HG03103 (cell line): ENCODE results near the gene SULT4A1.

ENCODE experiments used
- ATAC-seq: cut with Tn5 transposase; IDR thresholded peaks from one replicate; pipeline ENCODE4 v1.9.1; 2021; ENCODE audit warnings: low read depth; ENCODE audit not compliant: unreplicated experiment

SULT4A1 gene

GRCh38 chr22:43847376-43848289 is 14.7 kb downstream of the SULT4A1 start:
- ATAC-seq: no peak

GRCh38 chr22:43846966-43847365 is 15.3 kb downstream of the SULT4A1 start:
- no peak for ATAC-seq

GRCh38 chr22:43845981-43846380 is 16.3 kb downstream of the SULT4A1 start:
- ATAC-seq: no peak

GRCh38 chr22:43844560-43845545 is 17.5 kb downstream of the SULT4A1 start:
- no peak for ATAC-seq

GRCh38 chr22:43843783-43844530 is 18.4 kb downstream of the SULT4A1 start:
- ATAC-seq: no peak

DNA sequence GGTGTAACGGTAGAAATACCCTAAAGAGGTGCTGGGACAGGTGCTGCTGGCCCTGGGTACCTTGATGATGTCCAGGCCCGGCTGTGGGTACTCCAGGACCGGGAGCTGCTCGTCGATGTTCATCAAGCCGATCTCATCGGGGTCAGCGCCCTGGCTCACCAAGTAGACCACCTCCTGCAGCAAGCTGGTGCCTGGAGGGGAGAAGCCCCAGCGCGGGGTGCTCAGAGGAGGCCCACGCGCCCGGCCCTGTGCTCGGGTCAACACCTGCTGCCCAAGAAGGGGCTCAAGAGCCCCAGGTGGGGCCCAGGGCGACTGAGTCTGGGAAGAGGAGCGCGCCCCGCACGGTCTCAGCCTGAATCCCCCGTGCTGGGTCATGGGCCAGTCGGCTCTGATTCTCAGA is 20.6 kb downstream of the SULT4A1 start:
- ATAC-seq: no peak

DNA sequence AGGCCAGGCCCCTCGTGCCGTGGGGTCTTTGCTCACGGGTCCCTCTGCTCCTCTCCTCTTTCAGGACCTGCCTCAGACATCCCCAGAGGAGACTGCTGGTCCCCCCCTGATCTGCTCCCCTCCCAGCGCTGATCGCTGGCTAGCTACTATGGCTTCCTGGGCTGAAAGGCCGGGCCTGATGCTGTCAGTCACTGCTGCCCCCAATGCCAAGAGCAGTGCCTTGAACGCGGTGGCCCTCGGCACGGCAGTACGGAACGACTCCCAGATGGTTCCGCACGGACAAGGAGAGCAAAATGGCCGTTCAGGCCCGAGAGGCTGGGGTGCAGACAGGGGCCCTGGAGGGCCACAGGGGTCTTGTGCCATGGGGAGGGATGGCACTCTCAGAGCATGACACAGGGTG is 21.5 kb downstream of the SULT4A1 start:
- no peak for ATAC-seq

- ATAC-seq: no peak
Observed at GRCh38 chr22:43840431-43840830, 21.9 kb downstream of the SULT4A1 start.

DNA sequence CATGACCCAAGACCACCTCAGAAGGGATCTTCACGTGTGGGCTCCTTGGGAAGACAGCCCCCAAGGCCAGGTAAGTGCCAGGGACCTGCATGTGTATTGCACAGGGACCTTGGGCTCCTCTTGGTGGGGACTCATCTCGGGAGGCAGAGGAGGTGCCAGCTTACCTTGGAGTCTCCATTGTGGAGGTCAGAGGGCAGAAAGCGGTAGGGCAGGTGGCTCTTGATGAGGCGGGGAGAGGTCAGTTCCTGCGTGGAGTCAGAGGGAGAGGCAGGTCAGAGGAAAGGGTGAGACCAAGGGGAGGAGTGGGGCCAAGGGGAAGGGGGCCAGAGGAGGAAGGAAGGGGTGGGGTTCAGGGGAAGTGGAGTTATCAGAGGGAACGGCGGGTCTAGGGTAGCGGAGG is 22.5 kb downstream of the SULT4A1 start:
- no peak for ATAC-seq

GRCh38 chr22:43838571-43839307 is 23.6 kb downstream of the SULT4A1 start:
- ATAC-seq: no peak

DNA sequence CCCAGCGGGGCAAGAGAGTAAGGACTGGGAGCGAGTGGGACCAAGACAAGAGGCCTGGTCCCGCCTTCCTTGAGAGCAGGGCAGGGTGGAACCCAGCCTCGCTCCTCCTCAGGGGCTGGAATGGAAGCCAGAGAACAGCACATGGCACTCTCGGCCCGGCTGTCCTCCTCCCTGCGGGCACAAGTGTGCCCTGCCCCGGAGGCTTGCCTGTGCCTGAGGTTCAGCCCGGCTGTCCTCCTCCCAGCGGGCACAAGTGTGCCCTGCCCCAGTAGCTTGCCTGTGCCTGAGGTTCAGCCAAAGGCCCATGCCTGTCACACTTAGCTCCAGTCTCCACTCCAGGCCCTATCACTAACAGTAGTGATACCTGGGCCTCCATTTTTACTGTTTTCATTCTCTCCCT is 24.2 kb downstream of the SULT4A1 start:
- ATAC-seq: no peak

DNA sequence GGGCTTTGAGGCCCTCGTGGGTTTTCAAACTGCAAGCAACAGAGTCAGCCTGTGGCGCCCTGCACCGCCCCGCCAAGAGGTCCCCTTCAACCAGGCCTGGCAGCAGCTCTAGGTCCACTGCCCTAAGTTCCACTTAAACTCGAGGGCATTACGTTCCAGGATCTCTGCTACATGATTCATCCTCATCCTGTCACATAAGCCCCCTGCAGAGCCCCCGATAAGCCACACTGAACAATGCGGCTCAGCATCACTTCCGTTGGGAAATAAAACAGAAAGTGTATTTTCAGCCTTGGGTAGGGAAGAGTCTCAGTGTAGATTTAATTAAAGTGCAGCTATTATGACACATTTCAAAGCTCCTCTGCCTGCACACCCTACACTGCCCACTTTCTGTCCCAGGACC is 24.6 kb downstream of the SULT4A1 start:
- ATAC-seq: no peak

DNA sequence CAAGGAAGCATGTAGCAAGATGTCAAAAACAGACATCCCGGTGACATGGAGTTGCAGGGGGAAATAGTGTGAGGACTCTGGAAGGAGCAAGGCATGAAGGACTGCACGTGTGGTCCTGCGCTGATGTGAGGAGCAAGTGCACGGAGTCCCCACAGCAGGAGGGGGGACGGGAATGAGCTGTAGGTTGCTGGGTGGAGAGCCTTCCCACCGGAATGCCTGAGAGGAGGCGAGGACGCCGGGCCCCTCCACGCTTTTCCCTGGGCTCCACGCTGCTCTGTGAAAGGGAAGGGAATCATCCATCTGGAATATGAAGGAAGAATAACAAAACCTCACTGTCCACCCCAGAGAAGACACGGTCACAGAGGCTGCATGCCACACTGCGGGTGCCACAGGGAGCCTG is 26.6 kb downstream of the SULT4A1 start:
- ATAC-seq: no peak

- no peak for ATAC-seq
Observed at GRCh38 chr22:43835166-43835565, 27.1 kb downstream of the SULT4A1 start.

DNA sequence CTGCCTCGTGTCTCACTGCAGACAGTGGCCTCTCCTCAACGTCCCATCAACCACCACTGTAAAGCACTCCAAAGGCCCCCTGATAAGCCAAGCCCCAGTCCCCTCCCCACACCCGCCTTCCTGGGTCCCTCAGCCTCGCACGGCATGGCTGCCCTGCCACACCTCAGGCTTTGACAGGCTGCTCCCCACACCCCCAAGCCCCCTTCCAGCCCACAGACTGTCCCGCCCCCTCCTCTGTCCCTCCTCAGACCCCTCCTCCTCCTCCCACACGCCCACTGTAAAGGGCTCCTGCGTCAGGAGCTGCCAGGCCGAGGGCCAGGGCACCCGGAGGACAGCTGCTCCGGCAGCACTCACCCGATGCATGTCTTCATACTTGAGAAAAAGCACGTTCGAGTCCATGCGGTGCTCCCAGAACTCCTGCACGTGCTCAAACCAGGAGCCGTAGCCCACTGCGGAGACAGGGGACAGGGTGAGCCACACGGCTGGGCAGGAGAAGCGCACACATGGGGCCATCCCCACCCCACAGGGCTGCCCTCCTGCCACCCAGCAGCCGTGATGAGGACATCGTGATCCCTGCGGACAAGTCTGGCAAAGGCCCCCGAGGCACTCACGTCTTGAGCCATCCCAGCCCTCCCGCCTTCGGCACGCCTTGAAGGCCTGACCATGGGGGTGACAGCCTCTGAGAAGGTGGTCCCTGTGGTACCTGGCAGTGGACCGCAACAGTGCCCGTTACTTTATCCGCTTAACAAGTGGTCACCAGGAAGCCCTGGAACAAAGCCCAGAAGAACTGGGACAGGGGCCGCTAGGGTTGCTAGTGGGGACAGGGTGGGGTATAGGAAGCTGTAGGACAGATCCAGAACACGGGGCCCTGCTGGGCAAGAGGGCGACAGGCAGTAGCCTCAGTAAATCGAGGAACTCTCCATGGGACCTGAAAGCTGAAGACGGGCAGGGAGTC is 28.8 kb downstream of the SULT4A1 start:
- ATAC-seq: no peak

- no peak for ATAC-seq
Observed at GRCh38 chr22:43832393-43833265, 29.7 kb downstream of the SULT4A1 start.

GRCh38 chr22:43831561-43832392 is 30.5 kb downstream of the SULT4A1 start:
- no peak for ATAC-seq
